ENCODE measurements around the gene TRPC4. TPM values are rescaled to one million over a fixed set of nuclear protein-coding genes. Genes with fewer than 3 reads are reported as not detected.

TRPC4 gene
- total RNA-seq, 4 donors from 2014 or later = 0.20 to 2.2 (median 0.68) TPM; not detected in 1

DNA sequence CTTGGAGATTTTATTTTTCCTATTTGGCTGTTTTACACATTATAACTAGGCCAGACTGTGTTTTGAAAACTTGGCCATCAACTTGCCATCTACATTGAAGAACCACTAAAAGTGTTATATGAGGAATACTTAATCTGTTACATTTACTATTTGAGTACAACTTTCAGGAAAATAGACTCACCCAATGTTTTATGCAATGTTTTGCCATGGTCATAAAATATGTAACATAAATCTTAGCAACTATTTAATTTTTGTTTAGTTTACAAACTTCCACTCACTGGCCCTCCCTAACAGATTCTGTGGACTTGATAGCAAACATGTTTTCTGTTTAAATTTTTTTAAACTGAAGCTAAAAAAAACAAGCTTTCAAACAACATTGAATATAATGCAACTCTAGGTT is 23.7 kb upstream of the TRPC4 start:
- TF ChIP-seq EP300 (IDR thresholded peaks at IDR 0.05; ENCODE audit: low read depth) (no peak), POLR2A (IDR thresholded peaks at IDR 0.05) (no peak), POLR2AphosphoS5 (IDR thresholded peaks at IDR 0.05) (peak in 1 of 3 donors; percentile 27)
- TF ChIP-seq, protein P1, sequence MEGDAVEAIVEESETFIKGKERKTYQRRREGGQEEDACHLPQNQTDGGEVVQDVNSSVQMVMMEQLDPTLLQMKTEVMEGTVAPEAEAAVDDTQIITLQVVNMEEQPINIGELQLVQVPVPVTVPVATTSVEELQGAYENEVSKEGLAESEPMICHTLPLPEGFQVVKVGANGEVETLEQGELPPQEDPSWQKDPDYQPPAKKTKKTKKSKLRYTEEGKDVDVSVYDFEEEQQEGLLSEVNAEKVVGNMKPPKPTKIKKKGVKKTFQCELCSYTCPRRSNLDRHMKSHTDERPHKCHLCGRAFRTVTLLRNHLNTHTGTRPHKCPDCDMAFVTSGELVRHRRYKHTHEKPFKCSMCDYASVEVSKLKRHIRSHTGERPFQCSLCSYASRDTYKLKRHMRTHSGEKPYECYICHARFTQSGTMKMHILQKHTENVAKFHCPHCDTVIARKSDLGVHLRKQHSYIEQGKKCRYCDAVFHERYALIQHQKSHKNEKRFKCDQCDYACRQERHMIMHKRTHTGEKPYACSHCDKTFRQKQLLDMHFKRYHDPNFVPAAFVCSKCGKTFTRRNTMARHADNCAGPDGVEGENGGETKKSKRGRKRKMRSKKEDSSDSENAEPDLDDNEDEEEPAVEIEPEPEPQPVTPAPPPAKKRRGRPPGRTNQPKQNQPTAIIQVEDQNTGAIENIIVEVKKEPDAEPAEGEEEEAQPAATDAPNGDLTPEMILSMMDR (IDR thresholded peaks at IDR 0.05) = no peak
- Histone ChIP-seq H3K4me3 (no peak overlapping the region), H3K9me3 (no peaks in the 10 kb centered on the region), H3K4me1 (no peaks in the 10 kb centered on the region), H3K36me3 (no peaks in the 10 kb centered on the region), H3K27me3 (no peaks in the 10 kb centered on the region), H3K27ac (no peak overlapping the region)
- no peak for DNase-seq
- in situ Hi-C loops (cut with MboI; ENCODE audit: low pct_ligation_motif_present in 1 of 4, low pct_unique_long_range_greater_than_20kb in 1 of 4, low sequenced_read_pairs in 3 of 4) (no loop called here), intact Hi-C loops (cut with DNase I; ENCODE audit: low total_unique reads) (no loop called here)

DNA sequence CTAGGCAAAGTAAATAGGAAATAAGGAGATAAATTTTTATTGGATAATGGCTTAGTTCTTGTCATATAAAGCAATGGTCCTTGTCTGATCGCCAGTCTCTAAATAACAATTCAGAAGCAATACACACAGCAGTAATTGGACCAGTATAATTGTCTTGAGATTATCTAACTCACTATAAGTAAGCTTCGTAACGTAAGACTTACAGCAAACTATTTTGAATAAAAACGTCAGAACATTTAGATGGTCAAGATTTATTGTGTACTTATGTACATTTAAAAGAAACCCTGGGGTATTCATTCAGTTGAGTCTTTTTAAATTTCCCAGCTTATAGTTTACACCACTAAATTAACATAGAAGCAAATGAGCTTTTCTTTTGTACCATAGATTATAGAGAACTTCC is 20.2 kb upstream of the TRPC4 start:
- in situ Hi-C loops (cut with MboI; ENCODE audit: low pct_ligation_motif_present in 1 of 4, low pct_unique_long_range_greater_than_20kb in 1 of 4, low sequenced_read_pairs in 3 of 4) = no loop called here
- H3K36me3 ChIP-seq = no peaks in the 10 kb centered on the region
- TF ChIP-seq POLR2A (IDR thresholded peaks at IDR 0.05) (no peak), POLR2AphosphoS5 (IDR thresholded peaks at IDR 0.05) (no peak), EP300 (IDR thresholded peaks at IDR 0.05; ENCODE audit: low read depth) (no peak)
- TF ChIP-seq, protein P1 (IDR thresholded peaks at IDR 0.05) = no peak
- no peak overlapping the region for H3K27ac ChIP-seq
- H3K4me3 ChIP-seq = no peak overlapping the region
- intact Hi-C loops (cut with DNase I; ENCODE audit: low total_unique reads) = no loop called here
- no peaks in the 10 kb centered on the region for H3K9me3 ChIP-seq
- H3K4me1 ChIP-seq = no peaks in the 10 kb centered on the region
- DNase-seq = no peak
- WGBS, 2 donors (ENCODE audit: low coverage in 1 of 2) = 47 to 51% methylated on average over 4 of the region's 4 CpGs
- no peaks in the 10 kb centered on the region for H3K27me3 ChIP-seq

DNA sequence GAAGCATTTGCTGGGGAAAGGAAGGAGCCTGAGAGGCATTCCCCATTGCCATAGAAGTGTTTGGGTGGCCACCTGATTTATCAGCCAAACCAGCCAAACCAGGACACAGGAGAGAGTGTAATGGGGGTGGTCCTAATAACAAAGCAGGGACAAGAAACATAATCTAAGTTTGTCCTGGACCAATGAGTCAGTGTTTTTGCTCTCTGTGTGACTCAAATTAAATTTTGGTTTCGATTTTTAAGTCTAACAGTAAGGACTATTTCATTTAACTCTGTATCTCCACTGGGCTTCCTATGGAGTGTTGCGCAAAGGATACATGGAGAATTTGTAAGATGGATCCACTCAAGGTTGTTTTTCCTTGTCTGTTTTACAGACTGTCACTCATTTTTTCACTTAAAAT is 19.5 kb upstream of the TRPC4 start:
- Histone ChIP-seq H3K36me3 (no peaks in the 10 kb centered on the region), H3K27ac (no peak overlapping the region), H3K4me1 (no peaks in the 10 kb centered on the region), H3K9me3 (no peaks in the 10 kb centered on the region), H3K4me3 (no peak overlapping the region), H3K27me3 (no peaks in the 10 kb centered on the region)
- DNase-seq = no peak
- in situ Hi-C loops (cut with MboI; ENCODE audit: low pct_ligation_motif_present in 1 of 4, low pct_unique_long_range_greater_than_20kb in 1 of 4, low sequenced_read_pairs in 3 of 4) = no loop called here
- intact Hi-C loops (cut with DNase I; ENCODE audit: low total_unique reads) = no loop called here
- WGBS, 2 donors (ENCODE audit: low coverage in 1 of 2) = 65% methylated on average over 2 of the region's 2 CpGs; no CpG with 5 or more reads in 1 of the 2 donors
- no peak for TF ChIP-seq POLR2A (IDR thresholded peaks at IDR 0.05)
- no peak for TF ChIP-seq EP300 (IDR thresholded peaks at IDR 0.05; ENCODE audit: low read depth)
- no peak for TF ChIP-seq POLR2AphosphoS5 (IDR thresholded peaks at IDR 0.05)

DNA sequence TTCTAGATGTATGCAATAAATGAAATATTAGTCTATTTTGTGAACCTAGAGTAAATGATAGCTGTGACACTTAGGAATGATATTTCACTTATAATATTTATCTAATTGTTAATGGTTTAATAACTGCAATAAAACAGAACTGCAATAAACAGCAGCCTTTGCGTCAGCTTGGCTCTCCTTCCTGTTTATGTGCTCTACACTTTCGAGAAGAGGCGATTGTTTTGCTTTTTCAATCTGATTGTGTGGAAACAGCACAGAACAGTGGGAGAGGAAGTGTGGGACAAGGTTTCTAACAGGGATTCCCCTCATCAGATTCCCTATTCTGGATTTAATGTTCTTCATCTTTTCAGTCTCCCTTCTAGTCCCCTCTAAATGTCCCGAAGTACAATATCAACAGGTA is 17.3 kb upstream of the TRPC4 start:
- Histone ChIP-seq H3K4me1 (no peaks in the 10 kb centered on the region), H3K27ac (no peak overlapping the region), H3K4me3 (no peak overlapping the region), H3K27me3 (no peaks in the 10 kb centered on the region), H3K36me3 (no peaks in the 10 kb centered on the region), H3K9me3 (no peaks in the 10 kb centered on the region)
- in situ Hi-C loops (cut with MboI; ENCODE audit: low pct_ligation_motif_present in 1 of 4, low pct_unique_long_range_greater_than_20kb in 1 of 4, low sequenced_read_pairs in 3 of 4) = no loop called here
- WGBS, 2 donors (ENCODE audit: low coverage in 1 of 2) = 18 to 27% methylated on average over 4 of the region's 4 CpGs
- TF ChIP-seq POLR2A (IDR thresholded peaks at IDR 0.05) = no peak
- no peak for TF ChIP-seq POLR2AphosphoS5 (IDR thresholded peaks at IDR 0.05)
- TF ChIP-seq, protein P1 (IDR thresholded peaks at IDR 0.05) = no peak
- no peak for TF ChIP-seq EP300 (IDR thresholded peaks at IDR 0.05; ENCODE audit: low read depth)
- intact Hi-C loops (cut with DNase I; ENCODE audit: low total_unique reads) = no loop called here
- no peak for DNase-seq

DNA sequence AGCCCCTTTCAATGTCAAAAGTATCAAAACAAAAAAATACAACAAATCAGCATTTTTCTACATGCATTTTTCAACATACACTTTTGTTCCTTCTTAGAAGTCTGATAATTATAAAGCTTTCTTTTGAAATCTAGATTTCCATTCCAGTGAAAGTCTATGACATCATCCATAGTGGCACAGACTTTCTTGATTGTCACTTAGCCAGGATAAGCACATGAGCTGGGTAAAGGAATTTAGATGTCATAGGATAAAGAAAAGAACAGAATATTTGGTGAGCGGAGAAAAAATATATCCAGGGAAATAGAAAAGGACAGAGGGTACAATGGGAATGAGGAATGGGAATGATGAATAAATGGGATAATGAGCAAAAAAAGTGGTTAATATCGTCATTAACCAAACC is 15.1 kb upstream of the TRPC4 start:
- DNase-seq = no peak
- no peaks in the 10 kb centered on the region for H3K27me3 ChIP-seq
- H3K36me3 ChIP-seq = no peaks in the 10 kb centered on the region
- 84 to 100% methylated on average over 2 of the region's 2 CpGs for WGBS, 2 donors (ENCODE audit: low coverage in 1 of 2)
- H3K27ac ChIP-seq = no peak overlapping the region
- H3K4me3 ChIP-seq = no peak overlapping the region
- no peak for TF ChIP-seq POLR2A (IDR thresholded peaks at IDR 0.05)
- no peak for TF ChIP-seq EP300 (IDR thresholded peaks at IDR 0.05; ENCODE audit: low read depth)
- no peak for TF ChIP-seq POLR2AphosphoS5 (IDR thresholded peaks at IDR 0.05)
- TF ChIP-seq, protein P1 (IDR thresholded peaks at IDR 0.05) = no peak
- in situ Hi-C loops (cut with MboI; ENCODE audit: low pct_ligation_motif_present in 1 of 4, low pct_unique_long_range_greater_than_20kb in 1 of 4, low sequenced_read_pairs in 3 of 4) = no loop called here
- H3K9me3 ChIP-seq = no peaks in the 10 kb centered on the region
- H3K4me1 ChIP-seq = no peaks in the 10 kb centered on the region
- intact Hi-C loops (cut with DNase I; ENCODE audit: low total_unique reads) = no loop called here

All from transverse colon (tissue), 4 donors.